Germinal center (tissue), 1 donor: ENCODE data around the gene RPS6KB2.
A peak's percentile ranks its signal among the peaks of the same experiment; 100 is the strongest.
"Not testable (repeated sequence)": the region's sequence is repeated elsewhere in the genome, so short reads cannot be mapped to it uniquely, and the experiment has no call there.

Experiments used
- DNase-seq: peaks from one replicate; pipeline ENCODE4 v3.0.0; 2012; ENCODE audit warnings: mixed read lengths, low spot score

RPS6KB2 gene

DNA sequence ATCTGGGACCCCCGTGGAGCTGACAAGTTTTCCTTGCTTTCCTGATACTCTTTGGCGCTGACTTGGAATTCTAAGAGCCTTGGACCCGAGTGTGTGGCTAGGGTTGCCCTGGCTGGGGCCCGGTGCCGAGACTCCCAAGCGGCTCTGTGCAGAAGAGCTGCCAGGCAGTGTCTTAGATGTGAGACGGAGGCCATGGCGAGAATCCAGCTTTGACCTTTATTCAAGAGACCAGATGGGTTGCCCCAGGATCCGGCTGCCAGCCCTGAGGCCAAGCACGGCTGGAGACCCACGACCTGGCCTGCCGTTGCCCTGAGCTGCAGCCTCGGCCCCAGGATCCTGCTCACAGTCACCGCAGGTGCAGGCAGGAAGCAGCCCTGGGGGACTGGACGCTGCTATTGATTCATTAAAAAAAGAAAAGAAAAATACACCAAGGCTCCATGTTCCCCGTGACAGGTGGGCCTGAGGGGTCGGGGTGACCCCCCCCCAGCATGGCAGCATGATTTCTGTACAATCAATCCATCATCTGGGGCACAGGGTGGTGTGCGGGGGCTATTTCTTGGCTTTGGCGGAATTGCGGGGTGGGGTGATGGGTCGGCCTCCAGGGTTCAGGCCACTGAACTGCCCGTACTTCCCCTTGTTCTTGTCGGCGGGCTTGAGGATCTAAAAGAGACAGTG, 30.2 kb upstream of the RPS6KB2 start:
- DNase-seq, result no peak

DNA sequence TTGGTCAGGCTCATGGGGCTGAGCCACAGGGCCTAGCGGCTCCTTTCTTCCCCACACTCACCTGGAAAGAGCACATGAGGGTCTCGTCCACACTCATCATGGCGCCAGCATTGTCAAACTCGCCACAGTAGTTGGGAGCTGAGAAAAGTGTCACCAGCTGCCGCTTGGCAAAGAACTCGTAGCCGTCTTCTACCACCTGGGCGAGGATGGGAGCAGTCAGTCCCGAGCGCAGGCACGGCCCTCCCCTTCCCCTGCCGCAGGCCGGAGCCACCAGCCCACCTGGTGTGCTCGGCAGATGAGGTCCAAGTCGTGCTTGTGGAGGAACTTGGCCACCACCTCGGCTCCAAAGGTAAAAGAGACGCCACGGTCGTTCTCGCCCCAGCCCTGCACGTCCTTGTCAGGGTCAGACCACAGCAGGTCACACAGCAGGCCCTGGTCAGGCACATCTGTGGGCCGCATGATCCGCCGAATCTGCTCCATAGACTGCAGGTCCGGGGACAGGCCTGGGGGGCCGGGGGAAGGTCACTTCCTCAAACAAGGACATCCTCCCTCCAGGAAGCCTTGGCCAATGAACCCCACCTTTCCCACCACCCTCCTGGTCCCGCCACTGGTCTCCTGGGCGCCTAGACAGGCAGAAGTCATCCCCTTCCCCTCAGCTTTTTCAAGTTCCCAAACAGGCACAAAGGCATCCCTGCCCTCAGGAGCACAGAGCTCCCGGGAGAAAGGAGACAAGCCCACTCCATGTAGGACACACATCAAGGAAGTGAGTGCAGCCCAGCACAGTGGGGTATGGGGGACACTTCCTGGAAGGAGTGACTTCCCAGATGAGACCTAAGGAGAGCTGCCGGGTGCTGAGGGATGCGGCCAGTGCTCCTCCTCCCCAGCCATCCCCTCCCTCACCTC, 29.4 kb upstream of the RPS6KB2 start:
- DNase-seq, result no peak

DNA sequence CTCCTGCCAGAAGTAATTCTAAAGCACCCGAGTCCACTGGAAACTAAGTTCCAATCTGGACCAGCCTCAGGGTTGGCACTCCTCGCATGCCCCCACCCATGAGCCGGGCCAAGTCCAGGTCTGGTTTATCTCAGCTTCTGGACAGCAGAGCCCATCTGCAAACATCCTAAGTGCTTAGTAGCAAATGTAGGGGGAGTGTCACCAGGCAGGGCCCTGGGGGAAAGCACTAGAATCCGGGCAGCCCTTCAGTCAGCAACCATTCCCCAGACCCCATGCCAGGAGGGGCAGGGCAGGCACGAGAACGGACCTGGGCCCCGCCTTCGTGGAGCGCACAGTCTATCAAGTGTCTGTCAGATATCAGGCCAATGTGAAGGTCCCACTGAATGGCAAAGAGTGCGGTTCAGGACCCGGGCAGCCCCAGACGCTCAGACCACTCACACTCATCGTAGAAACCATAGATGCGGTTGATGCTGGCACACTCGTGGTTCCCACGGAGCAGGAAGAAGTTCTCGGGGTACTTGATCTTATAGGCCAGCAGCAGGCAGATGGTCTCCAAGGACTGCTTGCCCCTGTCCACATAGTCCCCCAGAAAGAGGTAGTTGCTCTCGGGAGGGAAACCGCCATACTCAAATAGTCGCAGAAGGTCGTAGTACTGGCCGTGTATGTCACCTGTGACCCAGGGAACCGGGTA, 27.9 kb upstream of the RPS6KB2 start:
- no peak for DNase-seq

DNA sequence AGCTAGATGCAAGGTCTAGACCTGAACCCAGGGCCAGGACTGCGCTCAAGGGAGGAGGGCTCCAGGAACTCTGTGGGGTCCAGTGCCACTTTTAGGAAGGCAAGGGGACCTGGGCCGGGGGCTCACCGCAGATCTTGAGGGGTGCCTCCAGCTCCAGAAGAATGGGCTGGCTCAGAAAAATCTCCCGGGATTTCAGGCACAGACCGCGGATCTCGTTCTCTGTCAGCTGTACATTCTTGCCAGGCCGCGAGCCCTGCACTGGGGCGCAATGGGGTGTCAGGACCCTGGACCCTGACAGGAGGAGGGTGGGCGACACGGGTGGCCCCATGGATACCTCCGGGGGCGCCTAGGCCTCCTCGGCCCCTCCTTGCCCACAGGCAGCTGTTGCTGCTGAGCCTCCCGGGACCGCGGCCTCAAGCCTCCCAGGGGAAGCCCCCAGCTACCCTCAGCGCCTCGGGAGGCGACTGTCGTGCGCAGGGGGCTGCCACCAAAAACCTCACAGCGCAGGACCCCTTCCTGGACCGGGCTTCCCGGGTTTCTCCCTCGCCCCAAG, 27.3 kb upstream of the RPS6KB2 start:
- DNase-seq, result no peak

DNA sequence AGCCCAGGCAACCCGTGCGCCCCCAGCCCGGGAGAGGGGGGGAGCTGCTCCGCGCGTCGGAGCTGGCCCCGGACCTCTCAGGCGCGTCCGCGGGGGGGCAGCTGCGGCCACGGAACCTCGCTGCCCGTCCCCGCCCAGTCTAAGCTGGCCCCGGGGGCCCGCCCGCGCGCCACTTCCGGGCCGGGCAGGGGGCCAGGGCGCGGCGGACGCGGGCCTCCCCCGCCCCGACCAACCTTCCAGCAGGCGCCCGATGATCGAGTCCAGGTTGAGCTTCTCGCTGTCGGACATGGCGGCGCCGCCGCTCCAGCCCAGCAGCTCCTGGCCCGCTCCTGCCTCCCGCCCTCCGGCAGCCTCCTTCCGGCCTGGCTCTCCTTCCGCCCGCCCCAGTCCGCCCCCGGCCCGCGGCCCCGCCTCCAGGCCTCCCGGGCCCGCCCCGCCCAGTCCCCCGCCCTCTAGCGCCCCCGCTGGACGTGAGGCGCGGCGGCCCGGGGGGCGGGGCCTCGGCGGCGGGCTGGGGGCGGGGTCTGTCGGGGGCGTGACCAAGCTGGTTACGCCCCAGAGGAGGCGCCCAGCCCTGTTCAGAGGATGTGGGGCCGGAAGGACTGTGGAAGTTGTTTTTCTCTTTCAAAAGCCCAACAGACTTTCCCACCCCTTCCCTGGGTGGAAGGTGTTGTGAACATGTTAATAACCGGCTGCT, 26.7 kb upstream of the RPS6KB2 start, which contains the start of gene PPP1CA:
PPP1CA (minus strand) TSS at position 364 of the 697 bp plus-strand sequence; CDS start at position 288, 76 bp downstream.
- peak; percentile 97 for DNase-seq

DNA sequence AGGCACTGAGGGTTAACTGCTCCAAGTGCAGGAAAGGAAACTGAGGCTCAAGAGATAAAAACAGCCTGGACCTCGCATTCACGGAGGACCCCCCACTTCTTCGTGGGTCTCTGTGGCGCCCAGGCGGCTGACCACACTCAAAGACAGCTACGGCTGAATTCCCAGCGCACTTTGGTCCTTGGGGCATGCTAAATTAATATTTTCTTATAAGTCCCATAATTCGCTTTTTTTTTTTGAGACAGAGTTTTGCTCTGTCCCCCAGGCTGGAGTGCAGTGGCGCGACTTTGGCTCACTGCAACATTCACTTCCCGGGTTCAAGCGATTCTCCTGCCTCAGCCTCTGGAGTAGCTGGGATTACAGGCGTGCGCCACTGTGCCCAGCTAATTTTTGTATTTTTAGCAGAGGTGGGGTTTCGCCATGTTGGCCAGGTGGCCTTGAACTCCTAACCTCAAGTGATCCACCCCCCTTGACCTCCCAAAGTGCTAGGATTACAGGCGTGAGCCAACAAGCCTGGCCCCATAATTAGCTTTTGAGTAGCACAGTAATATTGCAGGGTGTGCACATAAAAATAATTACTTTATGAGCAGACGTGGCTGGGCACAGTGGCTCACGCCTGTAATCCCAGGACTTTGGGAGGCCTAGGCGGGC, 26.0 kb upstream of the RPS6KB2 start:
- DNase-seq, result not testable (repeated sequence)

DNA sequence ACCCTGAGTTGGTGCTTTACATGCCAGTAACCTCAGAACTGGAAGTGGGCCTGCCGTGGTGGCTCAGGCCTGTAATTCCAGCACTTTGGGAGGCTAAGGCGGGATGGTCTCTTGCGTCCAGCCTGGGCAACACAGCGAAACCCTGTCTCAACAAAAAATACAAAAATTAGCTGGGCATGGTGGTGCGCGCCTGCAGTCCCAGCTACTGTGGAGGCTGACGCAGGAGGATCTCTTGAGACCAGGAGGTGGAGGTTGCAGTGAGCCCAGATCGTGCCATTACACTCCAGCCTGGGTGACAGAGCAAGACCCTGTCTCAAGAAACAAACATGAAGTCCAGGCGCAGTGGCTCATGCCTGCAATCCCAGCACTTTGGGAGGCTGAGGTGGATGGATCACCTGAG, 25.2 kb upstream of the RPS6KB2 start:
- DNase-seq, result not testable (repeated sequence)

DNA sequence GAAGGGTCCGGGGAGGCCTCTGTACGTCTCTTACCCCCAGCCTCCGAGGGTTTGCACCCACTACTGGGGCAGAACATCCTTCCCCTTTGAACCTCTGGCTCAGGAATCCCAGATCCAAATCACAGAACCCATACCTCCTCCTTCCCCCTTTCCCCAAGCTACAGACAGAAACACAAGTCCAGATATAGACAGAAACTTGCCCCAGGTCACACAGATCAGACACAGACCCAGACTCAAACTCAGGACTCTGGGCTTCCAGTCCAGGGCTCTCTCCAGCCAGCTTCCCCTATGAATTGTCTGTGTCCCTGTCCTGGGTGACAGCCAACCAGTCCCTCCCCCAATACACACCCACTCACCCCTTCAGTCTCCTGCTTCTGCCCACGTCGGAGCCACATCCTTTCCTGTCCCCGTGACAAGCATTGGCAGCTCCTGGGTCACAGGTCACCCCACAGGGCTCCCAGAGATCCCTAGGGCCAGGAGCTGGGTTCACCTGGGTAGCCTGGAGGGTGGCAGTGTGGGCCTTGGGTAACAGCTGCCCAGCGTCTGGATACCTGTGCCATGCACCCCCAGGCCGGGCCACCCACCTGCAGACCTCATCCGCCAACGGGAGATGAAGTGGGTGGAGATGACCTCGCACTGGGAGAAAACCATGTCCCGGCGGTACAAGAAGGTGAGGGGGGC, 23.6 kb upstream of the RPS6KB2 start:
- DNase-seq, result no peak

DNA sequence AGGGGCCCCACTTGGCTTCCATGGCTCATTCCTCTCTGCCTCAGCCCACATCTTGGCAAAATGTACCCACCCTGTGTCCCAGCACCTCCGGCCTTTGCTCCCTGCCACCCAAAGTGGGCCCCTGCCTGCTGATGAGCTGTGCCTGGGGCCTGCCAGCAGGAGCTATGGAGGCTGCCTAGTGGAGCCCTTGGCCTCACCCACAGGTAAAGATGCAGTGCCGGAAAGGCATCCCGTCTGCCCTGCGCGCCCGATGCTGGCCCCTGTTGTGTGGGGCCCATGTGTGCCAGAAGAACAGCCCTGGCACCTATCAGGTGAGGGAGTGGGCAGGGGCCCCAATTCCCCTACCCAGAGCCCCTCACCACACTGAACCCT, 23.1 kb upstream of the RPS6KB2 start:
- DNase-seq, result no peak

DNA sequence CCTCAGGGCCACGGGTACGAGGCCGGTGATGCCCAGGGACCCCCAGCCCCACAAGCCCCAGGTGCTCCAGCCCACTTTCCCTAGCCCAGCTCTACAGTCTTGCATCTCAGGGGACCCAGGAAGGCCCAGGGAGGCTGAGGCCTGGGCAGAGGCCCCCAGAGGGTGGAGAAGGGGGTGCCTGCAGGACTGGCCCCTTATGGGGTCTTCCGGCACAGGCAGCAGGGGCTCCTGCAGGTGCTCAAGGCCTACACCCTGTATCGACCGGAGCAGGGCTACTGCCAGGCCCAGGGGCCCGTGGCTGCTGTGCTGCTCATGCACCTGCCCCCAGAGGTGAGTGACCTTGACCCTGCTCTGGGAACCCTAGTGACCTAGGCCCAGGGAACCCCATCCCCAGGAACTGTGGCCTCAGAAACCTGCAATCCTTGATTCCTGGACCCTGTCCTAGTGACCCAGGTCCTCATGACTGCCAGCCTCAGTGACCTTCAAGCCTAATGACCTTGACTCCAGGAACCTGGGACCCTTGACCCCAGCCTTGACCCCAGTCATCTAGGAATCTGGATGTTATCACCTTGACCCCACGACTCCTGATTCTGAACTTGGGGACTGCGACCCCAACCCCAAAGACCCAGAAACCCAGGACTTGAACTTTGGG, 22.5 kb upstream of the RPS6KB2 start:
- no peak for DNase-seq

DNA sequence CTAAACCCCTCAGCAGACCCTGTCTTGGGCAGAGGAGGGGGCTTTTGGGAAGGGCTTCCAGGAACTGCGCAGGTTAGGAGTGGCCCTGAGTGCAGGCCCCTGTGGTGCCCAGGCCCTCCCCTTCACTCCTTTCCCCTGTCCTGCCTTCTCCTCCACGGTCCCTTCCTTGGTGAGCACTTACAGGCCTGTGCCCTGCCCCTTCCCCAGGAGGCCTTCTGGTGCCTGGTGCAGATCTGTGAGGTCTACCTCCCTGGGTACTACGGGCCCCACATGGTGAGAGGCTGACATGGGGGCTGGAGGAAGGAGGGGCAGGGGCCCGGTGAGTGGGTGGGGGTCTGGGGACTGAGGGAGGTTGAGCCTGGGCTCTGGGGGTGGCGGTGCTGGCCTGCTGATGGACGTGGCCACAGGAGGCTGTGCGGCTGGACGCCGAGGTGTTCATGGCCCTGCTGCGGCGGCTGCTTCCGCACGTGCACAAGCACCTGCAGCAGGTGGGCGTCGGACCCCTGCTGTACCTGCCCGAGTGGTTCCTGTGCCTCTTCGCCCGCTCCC, 21.8 kb upstream of the RPS6KB2 start:
- no peak for DNase-seq

DNA sequence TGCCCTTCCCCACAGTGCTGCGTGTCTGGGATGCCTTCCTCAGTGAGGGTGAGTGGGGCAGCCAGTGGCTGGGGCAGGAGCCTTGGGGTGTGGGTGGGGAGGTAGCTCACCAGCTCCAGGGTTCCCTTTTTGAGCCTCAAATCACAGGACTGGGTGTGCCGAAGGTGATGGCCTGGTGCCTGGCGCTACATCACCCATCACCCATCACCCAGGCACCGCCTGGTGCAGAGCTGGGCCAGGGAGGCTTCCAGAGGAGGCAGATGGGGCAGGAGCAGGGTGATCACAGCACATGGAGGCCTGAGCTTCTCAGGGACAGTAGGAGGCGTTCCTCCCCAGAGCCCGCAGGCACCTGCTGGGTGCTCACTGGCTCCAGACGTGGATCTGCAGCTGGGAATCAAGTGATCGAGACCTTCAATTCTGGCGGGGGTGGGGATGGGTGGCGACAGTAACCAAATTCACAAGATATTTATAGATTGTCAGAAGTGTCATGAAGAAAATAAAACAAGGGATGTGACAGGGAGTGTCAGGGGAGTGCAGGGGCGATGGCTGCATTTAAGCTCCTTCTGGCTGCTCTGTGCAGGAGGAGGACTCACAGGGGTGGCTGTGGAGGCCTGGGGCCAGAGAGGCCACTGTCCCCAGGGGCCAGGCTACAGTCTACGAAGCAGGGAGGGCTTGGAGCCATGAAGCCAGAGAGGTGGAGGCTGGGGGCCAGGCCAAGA, 21.2 kb upstream of the RPS6KB2 start:
- DNase-seq, result no peak

DNA sequence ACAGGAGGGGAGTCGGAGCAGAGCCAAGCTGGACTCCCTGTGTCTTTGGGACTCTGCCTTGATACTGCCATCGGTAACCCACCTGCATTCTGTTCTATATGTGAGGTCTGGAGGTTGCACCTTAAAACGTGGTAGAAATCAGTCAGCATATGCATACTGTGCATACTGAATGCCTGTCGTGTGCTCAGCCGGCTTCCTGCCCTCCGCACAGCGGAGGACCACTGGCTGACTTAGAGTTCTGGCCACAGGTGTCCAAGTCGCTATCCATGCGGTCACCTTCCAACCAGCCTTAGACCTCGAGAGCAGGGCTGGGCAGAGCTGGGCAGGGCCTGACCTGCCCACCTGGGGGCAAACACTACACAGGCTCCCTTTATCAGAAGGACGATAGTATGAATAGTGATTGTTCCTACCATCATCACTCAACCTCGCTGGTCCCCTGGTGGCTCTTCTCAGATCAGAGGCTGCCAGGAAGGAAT, 20.6 kb upstream of the RPS6KB2 start:
- DNase-seq, result no peak

DNA sequence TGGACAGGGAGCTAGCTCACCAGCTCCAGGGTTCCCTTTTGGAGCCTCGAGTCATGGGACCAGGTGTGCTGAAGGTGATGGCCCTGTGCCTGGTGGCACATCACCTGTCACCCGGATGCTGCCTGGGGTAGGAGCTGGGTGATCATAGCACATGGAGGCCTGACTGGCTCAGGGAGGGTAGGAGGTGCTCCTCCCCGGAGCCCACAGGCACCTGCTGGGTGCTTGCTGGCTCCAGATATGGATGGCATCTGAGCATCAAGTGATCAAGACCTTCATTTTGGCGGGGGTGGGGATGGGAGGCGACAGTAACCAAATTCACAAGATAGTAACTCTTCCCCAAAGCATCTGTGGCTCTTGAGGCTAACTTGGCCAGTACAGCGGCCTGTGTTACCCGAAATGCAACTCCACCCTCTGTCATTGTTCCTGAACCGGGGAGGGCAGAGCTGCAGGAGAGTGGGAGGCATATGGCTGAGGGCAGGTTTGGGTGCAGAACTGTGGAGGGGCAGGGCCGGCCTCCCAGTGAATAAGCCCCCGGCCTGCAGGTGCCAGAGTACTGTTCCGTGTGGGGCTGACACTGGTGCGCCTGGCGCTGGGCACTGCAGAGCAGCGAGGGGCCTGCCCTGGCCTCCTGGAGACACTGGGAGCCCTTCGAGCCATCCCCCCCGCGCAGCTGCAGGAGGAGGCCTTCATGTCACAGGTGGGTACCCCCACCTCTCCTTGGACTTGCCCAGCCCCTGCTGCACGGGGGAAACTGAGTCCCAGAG, 19.7 kb upstream of the RPS6KB2 start:
- no peak for DNase-seq

DNA sequence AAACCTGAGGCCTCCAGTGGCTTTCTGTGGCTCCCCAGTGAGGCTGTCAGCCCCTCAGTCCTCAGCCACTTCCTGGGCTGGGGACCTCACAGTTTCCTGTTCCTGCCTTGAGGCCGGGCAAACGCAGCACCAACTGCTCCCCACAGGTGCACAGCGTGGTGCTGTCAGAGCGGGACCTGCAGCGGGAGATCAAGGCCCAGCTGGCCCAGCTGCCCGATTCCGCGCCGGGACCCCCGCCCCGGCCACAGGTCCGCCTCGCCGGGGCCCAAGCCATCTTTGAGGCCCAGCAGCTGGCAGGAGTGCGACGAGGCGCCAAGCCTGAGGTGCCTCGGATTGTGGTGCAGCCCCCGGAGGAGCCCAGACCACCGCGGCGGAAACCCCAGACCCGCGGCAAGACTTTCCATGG, 19.0 kb upstream of the RPS6KB2 start:
- DNase-seq, result peak; percentile 79

DNA sequence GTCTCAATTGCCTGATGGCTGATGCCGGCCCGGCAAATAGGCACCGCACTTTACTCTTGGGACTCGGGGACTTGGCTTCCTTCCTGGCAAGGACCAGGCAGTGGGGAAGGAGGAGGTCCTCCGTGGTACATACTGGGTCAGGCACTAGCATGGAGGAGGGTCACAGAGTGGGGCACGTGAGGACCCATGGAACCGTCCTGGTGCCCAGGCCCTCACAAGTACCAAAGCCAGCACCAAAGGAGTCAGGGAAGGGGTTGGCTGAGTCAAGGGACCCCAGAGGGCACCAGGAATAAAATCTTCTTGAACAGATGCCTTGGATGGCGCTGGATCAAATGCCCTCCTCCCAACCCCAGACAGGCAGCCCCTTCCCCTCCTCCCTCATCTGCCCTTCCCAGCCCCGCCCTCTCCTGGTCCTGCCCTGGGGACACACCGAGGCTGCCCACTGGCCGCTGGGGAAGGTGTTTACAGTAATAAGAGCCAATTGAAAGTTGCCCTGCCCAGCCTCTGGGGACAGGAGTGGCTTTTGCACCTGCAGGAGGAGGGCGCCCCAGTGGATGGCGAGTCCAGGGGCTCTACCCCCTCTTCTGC, 18.4 kb upstream of the RPS6KB2 start:
- DNase-seq, result peak; percentile 25

DNA sequence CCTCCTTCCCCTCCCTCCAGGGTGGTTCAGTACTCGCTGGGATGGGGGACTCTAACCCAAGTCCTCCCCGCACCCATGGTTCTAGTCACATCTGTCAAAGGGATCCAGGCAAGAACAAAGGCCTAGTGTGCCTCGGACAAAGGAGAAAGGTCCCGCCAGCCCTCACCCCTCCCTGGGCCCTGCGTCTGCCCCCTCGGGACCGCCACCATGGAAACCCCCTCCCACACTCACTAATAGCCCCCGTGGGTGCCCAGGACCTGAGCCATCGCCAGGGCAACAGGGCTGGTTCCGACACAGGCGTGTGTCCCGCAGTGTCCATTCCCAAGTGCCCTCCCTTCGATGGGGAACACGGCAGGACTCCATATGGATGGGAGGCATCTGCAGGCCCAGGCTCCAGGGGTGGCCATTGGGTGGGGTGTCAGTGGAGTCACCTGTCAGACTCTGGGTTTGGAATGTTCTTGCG, 17.9 kb upstream of the RPS6KB2 start:
- no peak for DNase-seq
